Stimulated activated naive CD4-positive, alpha-beta T cell (primary cell): ENCODE measurements around the gene MOB2.

Experiments
- DNase-seq, 6 experiments: peaks; one replicate each; lab custom pipeline; 2025; lab: John Stamatoyannopoulos, UW

MOB2 gene

DNA sequence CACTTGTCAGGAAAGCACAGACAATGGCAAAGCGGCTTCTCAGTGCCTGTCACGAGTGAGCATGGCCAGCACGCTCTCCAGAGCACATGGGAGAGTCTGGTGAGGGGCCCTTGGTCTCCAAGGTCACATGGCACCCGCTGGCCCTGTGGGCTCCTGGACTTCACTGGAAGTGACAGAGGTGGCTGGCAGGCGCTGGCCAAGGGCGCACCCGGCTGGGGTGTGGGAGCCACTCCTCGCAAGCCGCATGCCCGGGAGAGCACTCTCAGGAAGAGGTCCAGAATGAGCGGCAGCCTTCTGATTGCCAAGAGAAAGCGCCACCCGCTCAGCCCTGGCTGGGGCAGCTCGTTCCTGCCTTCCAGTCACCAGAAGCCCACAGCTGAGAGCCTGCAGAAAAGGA lies 17.1 kb upstream of the MOB2 start:
- DNase-seq, result no peak

DNA sequence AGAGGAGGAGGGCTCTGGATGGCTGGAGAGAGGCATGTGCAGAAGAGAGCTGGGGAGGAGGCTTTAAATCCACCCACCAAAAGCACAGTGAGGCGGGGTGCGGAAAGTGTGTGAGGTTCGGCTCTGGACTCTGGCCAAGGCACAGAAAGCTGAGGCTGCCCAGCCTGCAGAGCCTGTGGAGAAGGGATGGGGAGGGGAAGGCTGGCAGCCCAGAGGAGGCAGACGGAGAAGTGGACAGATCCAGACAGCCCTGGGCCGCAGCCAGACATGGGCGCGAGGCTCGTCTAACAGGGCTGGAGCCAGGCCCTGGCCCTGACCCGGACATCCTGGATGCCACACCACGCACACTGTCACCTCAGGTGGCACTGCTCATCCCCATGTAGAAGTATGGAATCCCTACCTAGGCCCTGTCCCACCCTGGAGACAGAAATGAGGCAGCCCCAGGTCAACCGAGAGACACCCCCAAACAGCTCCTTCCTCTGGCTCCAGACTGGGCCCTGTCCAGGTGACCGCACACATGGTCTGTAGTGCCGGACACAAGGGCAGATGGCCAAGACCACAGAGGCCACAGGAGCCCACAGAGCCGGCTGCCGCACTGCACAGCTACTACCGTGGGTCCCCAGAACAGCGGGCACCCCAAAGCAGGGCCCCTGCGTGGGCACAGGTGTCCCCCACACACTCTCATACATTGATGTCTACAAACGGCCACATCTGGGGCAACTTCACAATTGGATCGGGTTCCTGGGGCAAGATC lies 16.6 kb upstream of the MOB2 start:
- DNase-seq, result no peak

DNA sequence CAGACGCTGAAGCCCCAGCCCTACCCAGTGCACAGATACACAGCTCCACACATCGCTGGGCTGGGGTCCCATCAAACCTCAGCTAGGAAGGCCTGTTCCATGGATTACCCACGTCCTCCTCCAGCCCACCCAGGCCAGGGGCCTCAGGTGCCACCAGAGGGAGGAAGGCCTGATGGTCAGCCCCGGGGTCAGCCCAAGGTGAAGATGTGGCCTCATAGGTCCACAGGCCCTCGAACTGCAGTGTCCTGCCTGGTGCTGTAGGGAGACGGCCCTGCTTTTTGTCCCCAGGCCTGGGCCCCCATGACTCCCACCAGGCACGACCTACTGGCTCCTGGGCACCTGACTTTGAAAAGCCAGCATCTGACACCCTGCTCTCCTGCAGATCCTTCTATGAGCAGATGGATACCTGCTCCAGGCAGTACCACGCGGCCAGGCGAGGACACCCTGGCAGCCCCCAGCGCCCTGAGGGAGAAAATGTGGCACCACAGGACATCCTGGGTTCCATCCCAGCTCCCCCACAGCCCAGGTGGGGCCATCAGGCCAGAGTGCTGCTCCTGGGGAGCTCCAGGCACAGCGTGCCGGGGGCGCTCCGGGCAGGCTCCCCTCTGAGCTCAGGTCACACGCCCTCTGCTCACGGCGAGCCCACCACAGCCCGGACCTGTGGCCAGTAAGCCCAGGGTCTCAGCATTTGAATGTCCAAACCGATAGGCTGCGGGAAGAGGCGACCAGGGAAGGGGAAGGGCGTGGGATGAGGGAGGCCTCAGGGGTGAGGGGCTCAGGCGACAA lies 15.8 kb upstream of the MOB2 start:
- no peak for DNase-seq

DNA sequence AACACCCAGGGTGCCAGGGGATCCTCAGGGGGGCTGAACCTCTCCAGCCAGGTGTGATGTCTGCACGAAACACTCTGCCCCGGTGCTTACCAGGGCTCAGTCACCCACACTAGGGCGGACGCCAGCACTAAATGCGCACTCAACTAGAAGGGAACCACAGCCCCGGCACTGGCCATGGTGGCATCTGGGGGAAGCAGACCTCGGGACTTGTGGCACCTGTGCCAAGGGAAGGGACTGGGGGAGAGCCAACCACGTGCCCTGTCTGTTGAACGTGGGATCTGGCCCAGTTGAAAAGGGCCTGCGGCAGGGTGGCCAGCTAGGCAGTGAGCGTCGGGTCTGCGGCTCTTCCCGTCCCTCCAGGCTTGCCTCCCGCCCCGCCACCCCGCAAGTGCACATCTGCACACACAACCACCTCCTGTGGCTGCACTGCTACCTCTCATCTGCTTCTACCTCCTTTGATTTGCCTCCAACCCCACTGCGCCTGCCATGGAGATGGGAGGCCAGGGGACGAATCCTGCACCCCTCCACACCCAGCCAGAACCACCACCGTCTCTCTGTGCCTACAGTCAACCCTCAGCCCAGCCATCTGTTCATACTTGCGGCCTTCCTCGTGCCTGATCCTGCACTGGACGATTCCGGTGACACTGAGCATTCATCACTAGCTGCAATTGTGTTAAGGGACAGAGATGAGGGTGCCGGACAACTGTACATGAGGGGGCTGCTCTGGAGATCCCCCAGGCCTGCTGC lies 15.0 kb upstream of the MOB2 start:
- no peak for DNase-seq

DNA sequence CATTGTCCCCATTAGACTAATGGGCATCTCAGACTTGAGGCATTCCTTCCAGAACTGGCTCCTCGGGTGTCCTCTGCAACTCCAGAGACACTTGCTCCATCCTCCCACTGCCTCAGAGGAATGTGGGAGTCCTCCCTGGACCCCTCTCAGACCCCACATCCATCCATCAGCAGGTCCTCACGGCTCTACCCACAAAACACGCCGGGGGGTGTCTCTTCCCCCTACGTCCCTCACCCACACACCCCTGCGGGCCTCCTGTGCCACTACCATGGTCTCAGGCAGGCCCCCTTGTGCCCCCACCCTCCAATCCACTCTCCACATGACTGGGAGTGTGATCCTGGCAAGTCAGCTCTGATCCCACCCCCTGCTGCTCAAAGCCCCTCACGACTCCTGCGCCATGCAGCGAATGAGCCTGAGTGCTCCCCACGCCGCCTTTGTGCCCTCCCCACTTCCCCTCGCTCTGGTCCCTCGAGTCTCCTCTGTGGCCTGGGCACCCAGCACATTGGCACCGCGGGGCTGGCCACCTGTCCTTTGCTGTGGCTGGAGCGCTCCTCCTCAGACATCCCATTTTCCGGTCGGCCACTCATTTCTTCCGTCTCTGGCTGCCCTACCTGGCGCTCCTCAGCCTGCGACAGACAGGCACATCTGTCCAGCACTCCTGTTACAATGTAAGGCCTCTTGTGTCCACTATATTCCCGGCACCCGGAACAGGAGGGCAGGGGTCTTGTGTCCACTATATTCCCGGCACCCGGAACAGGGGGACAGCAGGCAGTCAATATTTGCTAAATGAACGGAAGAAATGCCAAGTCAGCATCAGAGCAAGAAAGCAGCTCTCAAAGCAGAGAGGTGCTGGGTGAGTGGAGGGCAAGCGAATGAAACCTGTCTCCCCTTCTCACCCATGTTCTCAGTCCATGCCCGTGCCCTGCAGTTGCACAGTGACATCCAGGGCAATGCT lies 14.2 kb upstream of the MOB2 start:
- no peak for DNase-seq

DNA sequence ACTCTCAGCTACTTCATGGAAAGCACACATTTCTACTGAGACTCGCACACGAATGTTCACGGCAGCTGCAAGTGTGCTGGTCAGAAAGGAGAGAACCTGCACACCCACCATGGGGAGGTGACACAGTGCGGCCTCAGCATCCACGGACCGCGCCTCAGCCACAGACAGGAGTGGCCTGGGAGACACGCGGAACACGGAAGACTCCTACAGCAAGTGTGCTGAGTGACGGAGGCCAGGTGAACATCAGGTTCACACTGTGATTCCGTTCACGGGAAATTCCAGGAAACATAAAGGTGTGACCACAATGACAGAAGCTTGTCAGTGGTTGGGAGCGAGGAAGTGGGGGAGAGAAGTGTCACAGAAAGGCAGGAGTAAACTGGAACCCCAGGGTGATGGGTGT lies 13.3 kb upstream of the MOB2 start:
- no peak for DNase-seq

DNA sequence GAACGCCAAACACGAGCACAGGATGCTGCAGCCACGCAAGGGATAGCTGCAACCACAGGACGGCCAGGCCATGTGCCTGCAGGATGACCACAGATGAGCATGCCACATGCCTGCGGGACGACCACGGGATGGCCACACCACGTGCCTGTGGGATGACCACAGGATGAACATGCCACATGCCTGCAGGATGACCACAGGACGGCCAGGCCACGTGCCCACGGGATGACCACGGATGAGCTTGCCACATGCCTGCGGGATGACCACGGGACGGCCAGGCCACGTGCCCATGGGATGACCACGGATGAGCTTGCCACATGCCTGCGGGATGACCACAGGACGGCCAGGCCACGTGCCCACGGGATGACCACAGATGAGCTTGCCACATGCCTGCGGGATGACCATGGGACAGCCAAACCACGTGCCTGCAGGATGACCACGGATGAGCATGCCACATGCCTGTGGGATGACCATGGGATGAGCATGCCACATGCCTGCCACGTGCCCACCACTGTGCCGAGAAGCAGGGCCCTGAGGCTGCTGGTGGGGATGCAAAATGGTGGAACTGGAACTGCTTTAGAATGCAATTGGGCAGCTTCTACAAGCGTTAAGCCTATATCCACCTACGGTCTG lies 12.8 kb upstream of the MOB2 start:
- no peak for DNase-seq

DNA sequence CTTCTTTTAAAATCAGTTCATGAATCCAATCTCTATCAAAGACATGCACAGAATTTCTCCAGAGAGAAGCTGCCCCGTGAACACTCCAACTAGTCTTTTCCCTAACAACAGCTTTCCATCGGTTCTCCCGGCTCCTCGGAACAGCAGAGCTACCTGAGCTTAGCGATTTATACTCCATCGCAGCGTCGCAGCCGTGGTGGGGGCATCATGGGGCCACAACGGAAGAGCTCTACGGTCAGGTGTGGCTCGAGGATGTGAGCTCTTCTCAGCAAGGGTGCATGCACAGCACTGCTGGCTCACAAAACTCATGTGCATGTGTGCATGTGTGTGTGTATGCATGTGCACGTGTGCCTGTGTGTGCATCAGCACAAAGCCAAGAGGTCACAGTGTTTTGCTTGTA lies 11.7 kb upstream of the MOB2 start:
- DNase-seq, result no peak

DNA sequence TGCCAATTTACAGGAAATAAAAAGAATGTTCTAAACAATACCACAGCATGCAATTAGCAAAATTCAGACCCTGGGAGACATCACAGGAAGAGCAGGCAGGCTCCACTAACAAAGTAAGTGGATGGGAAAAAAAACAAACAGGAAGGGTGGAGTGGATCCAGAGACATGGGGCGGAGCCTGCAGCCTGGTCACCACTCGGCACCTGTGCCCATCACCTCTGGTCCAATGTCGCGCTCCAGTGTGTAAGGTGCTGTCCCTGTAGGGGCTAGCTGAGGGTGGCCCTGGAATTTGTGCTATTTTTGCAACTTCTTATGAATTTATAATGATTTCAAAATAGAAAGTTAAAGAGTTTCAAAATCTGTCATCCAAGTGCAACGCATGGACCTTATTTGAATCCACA lies 11.0 kb upstream of the MOB2 start:
- DNase-seq, result no peak

DNA sequence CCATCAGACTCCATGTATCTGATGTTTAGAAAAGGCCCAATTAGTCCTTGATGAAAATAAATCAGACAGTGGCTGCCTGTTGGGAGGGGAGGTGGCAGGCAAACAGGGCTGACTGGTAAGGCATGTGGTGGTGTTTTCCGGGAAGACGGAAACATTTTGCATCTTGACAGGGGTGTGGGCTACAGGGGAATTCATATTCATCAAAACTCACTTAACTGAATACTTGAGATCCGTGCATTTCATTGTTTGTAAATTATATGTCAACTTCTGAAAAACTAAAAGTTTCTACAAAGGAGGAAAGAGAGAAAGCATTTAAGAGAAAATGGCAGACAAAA lies 10.1 kb upstream of the MOB2 start:
- DNase-seq, result no peak

DNA sequence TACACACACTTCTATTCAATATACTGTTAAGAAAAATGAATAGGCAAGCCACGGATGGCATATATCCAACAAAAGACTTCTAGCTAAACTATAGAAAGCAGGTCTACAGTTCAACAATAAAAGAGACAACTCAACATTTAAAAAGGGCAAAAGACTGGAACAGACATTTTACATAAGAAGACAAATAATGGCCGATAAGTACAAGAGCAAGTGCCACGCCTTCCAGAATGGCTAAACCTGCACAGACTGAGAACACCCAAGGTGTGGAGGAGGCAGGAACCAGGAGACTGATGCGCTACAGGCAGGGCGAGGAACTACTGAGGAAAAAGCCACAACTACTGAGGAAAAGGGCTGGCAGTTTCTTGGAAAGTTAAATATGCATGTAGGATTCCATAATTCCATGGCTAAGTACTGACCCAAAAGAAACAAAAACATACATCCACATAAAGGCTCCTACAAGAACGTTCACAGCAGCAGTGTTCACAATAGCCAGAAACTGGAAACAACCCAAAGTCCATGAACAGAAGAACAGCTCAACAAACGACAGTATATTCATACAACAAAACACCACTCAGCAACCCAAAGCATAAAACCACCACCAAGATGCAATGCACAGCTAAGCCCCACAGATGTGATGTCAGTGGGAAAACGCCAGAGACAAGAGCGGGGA lies 9.6 kb upstream of the MOB2 start:
- no peak for DNase-seq

DNA sequence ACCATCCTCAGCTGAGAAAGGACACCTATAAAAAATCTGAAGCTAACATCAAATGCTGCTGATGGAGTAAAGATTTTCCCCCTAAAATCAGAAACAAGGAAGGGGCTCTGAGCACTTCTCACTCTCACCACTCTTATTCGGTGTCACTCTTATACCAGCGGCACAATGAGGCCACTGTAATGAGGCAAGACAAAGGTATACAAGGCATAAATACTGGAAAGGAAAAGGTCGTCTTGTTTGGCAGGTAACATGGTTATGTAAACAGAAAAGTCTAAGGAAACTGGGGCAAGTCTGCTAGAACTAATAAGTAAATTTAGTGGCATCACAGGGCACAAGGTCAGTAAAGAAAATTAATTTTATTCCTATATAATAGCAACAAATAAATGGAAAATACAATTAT lies 8.1 kb upstream of the MOB2 start:
- no peak for DNase-seq

DNA sequence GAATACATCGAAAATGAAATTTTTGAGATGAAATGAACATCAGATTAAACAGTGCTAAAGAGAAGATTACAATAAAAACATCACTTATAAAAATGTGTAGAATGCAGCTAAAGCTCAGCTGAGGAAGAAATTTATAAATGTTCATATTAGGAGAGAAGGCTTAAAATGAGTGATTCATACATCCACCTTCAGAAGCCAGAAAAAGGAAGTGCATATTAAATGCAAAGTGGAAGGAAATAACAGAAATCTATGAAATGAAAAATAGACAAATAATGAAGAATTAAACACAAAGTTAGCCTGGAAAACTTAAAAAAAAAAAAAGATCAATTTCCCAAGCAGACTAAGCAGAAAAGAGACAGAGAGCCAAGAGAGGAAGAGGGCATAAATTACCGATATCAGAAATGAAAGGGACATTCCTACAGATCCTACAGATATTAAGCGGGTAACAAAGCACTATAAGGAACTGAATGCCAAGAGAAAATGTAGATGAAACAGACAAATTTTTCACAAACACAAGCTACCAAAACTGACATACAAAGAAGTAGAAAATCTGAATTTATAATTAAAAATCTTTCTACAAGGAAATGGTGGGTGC lies 7.2 kb upstream of the MOB2 start:
- DNase-seq, result no peak

DNA sequence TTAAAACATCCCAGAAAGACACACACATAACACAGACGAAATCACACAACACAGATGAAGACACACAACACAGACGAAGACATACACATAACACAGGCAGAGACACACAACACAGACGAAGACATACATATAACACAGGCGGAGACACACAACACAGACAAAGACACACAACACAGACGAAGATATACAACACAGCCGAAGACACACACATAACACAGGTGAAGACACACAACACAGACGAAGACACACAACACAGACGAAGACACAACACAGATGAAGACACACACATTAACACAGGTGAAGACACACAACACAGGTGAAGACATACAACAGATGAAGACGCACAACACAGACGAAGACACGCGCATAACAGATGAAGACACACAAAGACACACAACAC lies 4.8 kb upstream of the MOB2 start:
- no peak for DNase-seq

DNA sequence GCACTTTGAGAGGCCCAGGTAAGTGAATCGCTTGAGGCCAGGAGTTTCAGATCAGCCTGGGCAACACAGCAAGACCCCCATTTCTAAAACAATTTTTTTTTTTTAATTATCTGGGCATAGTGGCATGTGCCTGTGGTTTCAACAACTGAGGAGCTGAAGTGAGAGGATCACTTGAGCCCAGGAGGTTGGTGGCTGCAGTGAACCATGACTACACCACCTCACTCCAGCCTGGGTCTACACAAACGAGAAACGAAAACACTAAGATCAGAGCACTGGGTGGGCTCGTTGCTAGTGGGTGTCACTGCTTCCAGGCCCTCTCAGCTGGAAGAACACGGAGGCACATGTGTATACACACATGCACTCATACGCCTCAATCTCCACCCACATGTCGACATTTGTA lies 4.1 kb upstream of the MOB2 start:
- DNase-seq, result no peak

DNA sequence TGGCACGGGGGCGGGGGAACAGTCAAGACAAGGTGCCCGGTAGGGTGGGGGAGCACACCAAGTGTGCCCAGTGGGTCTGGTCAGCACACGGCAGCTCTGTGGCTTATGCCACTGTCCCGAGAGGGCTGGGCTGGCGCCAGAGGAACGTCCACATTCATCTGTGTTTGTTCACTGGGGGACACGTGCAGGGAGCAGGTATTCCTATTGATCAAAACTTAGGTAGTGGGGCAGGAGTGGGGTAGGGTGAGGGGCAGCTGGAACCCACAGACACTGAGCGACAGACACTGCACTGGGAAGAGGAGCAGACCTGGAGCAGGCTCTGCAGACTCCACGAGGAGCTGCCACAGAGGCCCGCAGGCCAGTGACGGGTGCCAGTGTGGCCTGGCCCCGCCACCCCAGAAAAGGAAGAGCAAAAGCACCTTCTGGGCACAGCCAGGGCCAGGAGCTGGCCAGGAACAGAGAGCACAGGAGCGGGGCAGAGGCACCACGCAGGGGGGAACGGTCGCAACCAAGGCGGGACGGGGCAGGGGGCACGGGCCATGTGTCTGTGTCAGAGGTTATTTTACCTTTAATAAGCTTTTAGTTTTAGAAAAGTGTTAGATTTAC lies 2.1 kb upstream of the MOB2 start:
- DNase-seq, result no peak

DNA sequence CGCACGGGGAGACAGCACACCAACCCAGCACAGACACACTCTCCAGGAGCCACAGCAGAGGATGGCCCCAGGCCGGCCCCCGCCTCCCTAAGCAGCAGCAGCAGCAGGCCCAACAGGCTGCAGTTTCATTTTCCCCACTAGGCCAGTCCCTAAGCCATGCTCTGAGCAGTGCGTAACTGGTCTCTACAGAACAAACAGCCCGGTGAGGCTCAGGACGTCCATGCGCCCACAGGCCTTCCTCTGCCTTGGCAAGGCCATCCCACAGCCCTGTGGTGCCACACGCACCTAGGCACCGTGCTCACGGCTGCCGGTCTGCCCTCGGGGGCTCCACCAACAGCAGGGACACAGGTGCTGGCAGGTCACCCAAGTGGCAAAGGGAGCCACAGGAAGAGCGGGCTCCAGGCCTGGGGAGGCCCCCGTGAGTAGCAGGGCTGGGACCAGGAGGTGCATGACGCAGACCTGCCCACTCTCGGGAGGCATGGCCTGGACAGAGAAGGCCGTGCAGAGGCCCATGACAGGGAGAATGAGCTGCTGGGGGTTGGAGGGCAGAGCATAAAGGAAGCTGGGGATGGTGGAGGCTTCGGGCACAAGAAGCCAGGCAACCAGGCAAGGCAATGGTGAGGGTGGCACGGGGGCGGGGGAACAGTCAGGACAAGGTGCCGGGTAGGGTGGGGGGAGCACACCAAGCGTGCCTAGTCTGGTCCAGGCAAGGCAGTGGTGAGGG lies 1.4 kb upstream of the MOB2 start:
- no peak for DNase-seq

DNA sequence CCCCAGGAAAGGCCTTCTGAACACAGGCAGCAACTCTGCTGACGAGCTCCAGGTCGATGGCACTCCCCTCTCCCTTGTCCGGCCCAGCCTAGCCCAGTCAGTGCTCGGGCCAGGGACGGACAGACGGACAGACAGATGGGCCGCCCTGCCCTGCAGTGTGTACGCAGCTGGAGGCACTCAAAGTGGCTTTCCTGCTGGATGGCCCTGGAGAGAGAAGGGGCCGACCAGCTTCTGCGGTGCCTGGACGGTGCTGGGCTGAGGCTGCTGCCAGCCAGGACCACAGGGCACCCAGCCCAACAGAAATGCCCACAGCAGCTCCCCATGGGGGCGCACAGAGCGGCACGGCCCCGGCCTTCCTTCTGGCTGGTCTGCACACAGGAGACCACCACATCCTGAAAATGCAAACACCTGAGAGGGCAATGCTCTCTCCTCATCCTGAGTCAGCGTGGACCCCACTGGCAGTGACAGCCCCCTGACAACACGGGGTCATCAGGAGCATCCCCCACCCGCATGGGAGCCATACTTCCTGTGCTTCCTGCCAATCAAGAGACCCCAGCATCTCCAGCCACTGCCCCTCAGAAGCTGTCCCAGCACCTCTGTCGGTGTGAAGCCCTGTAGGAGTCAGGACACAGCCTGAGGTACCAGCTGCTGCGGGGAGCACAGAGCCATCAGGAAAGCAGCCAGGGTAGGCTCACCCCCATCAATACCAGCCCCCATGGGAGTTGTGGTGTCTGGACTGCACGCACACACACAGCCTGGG lies 692 bp upstream of the MOB2 start:
- no peak for DNase-seq

DNA sequence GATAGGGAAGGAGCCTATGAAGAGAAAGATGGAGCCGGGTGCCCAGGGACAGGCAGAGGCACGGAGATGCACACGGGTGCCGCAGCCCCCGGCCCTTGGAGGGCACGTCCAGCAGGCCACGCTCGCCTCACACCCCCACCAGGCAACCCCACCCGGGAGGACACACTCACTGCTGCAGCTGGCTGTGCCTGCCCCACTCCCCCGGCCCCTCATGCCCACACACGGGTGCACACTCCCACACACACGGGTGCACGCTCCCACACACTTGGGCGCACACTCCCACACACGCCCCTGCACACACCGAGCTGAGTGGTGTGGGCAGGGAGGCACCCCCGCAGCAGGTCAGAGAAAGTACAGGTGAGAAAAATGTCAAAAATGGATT lies 1.1 kb downstream of the MOB2 start:
- DNase-seq, result no peak
